Measurements from ENCODE around the gene MTARC1.

Gene MTARC1

DNA sequence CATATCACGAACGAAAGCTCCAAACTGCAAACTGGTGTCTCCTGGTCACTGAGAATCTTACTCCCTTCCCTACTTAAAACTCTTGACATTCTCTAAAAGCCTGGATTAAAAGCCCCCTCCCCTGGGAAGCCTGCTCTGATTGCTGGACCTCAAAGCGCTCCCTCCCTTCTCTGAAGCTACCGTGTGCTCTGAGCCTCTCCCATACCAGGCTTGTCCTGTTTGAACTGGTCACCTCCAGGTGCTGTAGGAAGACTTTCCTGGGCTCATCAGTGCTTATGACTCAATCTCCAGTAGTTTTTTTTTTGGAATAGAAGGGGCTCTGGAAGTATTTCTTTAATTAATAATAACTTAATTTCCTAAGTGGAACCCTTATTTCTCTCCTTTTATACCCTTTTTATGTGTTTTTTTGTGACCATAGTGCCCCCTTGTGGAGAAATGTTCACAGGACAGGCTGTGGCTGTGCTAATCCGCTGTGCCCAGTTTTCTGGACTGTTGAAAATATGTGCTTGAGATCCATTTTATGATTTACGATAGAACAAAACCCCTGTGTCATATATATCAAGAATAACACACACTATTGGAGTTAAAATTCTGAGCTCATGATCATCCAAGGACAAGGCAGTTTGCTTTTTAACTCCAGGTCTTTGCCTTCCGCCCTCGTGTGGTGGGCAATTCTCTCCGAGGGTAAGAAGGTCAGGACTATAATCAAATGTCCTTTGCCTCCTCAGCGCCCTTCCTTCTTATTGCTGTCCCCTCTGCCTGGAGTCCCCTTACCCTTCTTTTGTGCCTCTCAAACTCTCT lies 16.9 kb downstream of the MTARC1 start:
- Mint-ChIP-seq H3K4me1 (ENCODE audit: low read depth in 2 of 2) (no peaks in the 10 kb centered on the region), H3K27ac (no peak overlapping the region), H3K4me3 (no peak overlapping the region), H3K27me3 (peaks cover 50 to 56% of the 10 kb centered on the region in 2 donors), H3K36me3 (ENCODE audit: insufficient read depth) (no peaks in the 10 kb centered on the region), H3K9me3 (no peaks in the 10 kb centered on the region)
- ATAC-seq (replicated peaks): no peak
- no peak for DNase-seq

DNA sequence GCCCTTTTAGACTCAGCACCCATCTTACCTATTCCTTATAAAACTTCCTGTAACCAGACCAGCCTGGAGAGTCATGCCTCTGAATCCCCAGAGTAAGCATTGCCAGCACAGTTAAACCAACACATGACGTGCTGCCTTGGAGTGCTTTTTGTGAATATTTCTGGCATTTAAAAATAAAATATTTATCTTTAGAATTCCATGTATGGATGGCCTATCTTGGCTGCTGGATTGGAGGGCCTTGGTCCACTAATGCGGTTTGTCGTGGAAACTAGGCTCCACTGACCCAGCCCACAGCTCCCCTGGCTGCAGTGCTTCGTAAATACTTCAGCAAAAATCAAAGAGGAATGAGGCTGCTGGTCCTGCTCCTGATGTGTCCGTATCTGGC lies 17.5 kb downstream of the MTARC1 start:
- no peak for ATAC-seq (replicated peaks)
- H3K27ac Mint-ChIP-seq: no peak overlapping the region
- H3K36me3 Mint-ChIP-seq (ENCODE audit: insufficient read depth): no peaks in the 10 kb centered on the region
- H3K27me3 Mint-ChIP-seq: peaks cover 50 to 60% of the 10 kb centered on the region in 2 donors
- DNase-seq: no peak
- H3K4me3 Mint-ChIP-seq: no peak overlapping the region
- no peaks in the 10 kb centered on the region for H3K9me3 Mint-ChIP-seq
- no peaks in the 10 kb centered on the region for H3K4me1 Mint-ChIP-seq (ENCODE audit: low read depth in 2 of 2)

DNA sequence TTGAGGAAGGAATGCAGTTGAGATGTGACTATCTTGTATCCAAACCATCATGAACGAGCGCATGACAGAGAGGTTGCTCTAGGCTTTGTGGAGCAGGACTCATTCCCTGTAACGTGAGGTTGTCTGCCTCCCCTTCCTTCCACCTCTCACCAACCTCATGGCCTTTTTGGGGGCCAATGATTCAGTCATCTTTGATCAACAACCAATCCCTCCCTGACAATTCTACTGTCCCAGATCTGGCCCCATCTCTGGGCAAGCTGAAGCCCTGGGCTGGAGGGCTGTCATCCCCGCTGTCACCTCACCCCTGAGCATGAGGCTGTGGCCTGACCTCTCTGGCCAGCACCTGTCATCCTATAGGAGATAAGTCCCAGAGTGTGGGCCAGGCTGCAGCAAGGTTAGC lies 19.7 kb downstream of the MTARC1 start:
- H3K27me3 Mint-ChIP-seq: peaks cover 33 to 51% of the 10 kb centered on the region in 2 donors
- H3K4me3 Mint-ChIP-seq: no peak overlapping the region
- peaks cover 4 to 7% of the 10 kb centered on the region in 2 donors for H3K4me1 Mint-ChIP-seq (ENCODE audit: low read depth in 2 of 2)
- H3K9me3 Mint-ChIP-seq: no peaks in the 10 kb centered on the region
- H3K27ac Mint-ChIP-seq: no peak overlapping the region
- DNase-seq (no peak), ATAC-seq (replicated peaks) (no peak)
- no peaks in the 10 kb centered on the region for H3K36me3 Mint-ChIP-seq (ENCODE audit: insufficient read depth)

DNA sequence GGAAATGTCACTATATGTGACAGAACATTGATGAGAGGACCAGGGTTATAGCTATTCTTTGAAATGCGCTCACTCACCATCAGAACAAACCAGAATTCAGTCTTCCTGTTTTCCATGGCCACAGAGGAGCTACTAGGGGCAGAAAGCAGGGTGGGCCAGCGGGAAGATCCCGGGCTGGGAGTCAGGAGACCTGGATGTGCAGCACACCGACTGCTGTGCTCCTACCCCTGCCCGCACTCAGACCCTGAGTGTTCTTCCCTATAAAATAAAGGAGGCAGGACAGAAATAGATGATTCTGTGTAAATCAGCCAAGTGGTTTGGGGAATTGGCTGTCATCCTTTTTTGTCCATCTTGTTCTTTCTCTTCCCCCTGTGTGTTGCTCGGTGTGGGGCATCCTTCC lies 21.0 kb downstream of the MTARC1 start:
- DNase-seq (no peak), ATAC-seq (replicated peaks) (no peak)
- H3K4me1 Mint-ChIP-seq (ENCODE audit: low read depth in 2 of 2): peaks cover 4 to 7% of the 10 kb centered on the region in 2 donors
- peaks cover 32 to 37% of the 10 kb centered on the region in 2 donors for H3K27me3 Mint-ChIP-seq
- H3K4me3 Mint-ChIP-seq: no peak overlapping the region
- H3K9me3 Mint-ChIP-seq: no peaks in the 10 kb centered on the region
- H3K36me3 Mint-ChIP-seq (ENCODE audit: insufficient read depth): no peaks in the 10 kb centered on the region
- no peak overlapping the region for H3K27ac Mint-ChIP-seq

DNA sequence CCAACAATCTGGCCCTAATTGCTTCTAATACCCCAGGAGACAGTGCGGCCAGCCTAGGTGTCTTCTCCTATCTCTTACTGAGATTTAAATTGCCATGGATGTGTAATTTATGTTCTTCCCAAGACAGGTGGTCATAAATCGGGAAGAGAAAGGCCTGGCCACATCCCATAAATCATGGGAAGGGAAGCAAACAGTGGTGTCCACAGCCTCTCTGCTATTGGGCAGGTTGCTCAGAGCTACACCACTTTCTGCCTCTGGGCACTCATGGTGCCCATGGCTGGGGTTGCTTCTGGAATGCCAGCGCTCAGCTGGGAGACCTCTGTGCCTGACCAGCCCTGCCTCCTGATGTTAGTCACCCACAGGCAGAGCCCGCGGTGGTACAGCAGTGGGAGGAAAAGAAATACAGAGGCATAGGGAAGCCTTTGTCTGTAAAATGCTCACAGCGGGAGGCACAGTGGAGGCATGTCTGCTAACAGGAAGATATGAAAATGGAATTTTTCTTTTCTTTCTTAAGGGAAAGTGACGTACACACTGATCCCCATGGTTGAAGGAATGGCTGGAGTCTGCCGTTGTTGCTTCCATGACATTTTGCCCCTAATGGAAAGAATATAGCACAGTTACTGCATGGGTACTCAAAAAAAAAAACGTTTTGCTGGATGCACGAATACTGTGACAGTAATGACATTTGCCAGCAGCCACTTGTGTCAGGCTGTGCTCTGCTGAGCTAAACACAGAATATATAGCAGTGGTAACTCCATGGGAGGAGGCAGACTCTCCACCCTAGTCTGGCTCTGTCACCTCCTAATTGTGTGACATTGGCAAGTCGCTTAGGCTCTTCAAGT lies 21.9 kb downstream of the MTARC1 start:
- Mint-ChIP-seq H3K4me1 (ENCODE audit: low read depth in 2 of 2) (peaks cover 4 to 7% of the 10 kb centered on the region in 2 donors), H3K4me3 (no peak overlapping the region), H3K9me3 (no peaks in the 10 kb centered on the region), H3K36me3 (ENCODE audit: insufficient read depth) (no peaks in the 10 kb centered on the region), H3K27me3 (peaks cover 33 to 36% of the 10 kb centered on the region in 2 donors), H3K27ac (no peak overlapping the region)
- no peak for DNase-seq
- no peak for ATAC-seq (replicated peaks)

DNA sequence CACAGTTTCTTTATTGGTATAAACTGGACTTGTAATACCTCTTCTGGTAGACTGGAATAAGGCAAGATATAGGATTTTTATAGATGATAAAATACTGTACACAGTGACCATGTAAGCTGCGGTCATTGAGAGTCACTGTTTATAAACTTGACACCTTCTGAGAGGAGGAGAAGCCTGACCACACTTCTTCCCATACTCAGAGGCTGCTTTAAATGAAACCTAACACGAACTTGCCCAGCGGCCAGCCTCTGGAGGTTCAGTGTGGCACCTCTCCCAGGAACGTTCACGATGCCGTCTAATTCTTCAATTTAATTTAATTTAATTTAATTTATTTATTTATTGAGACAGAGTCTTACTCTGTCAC lies 22.5 kb downstream of the MTARC1 start:
- Mint-ChIP-seq H3K27ac (no peak overlapping the region), H3K4me1 (ENCODE audit: low read depth in 2 of 2) (peaks cover 4 to 7% of the 10 kb centered on the region in 2 donors), H3K36me3 (ENCODE audit: insufficient read depth) (no peaks in the 10 kb centered on the region), H3K9me3 (no peaks in the 10 kb centered on the region), H3K4me3 (no peak overlapping the region), H3K27me3 (peaks cover 36 to 39% of the 10 kb centered on the region in 2 donors)
- DNase-seq: no peak
- ATAC-seq (replicated peaks): no peak

DNA sequence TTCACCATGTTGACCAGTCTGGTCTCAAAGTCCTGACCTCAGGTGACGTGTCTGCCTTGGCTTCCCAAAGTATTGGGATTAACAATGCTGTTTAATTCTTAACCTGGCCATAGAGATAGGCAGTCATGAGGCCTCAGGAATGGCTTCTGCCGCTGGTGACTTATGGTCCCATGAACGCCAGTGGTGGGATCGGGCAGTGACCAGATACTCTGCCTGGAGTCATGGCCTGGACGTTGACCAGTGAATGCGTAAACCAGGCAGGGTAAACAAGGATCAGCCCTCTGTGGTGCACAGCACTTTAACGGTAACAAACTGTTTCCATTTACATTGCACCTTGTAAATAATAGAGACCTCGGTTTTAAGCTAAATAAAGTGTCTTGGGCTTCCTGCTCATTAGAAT lies 23.0 kb downstream of the MTARC1 start:
- no peaks in the 10 kb centered on the region for H3K9me3 Mint-ChIP-seq
- H3K27ac Mint-ChIP-seq: no peak overlapping the region
- H3K4me3 Mint-ChIP-seq: no peak overlapping the region
- H3K36me3 Mint-ChIP-seq (ENCODE audit: insufficient read depth): no peaks in the 10 kb centered on the region
- DNase-seq (no peak), ATAC-seq (replicated peaks) (no peak)
- H3K27me3 Mint-ChIP-seq: peaks cover 38 to 44% of the 10 kb centered on the region in 2 donors
- H3K4me1 Mint-ChIP-seq (ENCODE audit: low read depth in 2 of 2): peaks cover 4 to 7% of the 10 kb centered on the region in 2 donors

DNA sequence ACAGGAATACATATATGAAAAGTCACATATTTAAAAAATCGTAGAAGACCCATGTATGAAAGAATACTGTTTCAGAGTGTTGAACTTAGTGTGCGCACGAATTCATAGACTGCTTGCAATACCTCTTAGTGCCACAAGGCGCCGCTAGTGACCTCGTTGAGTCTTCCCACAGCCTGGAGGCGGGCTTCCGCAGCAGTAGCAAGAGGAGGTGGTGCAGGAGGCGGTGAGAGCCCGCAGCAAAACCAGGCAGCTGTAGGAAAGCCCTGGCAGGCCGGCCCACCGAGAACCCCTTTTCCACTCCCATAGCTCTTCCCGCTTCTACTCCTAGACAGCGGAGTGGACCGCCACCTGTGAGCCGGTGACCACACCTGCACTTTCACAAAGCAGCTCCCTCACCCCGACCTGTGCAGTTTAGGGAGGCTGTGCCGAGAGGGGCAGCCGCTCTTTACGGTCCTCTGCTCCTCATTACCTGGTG lies 23.5 kb downstream of the MTARC1 start:
- H3K4me3 Mint-ChIP-seq: peak overlapping the region; percentile 46 to 66
- H3K4me1 Mint-ChIP-seq (ENCODE audit: low read depth in 2 of 2): peaks cover 4 to 7% of the 10 kb centered on the region in 2 donors
- H3K9me3 Mint-ChIP-seq: no peaks in the 10 kb centered on the region
- no peak overlapping the region for H3K27ac Mint-ChIP-seq
- peak; percentile 86 for ATAC-seq (replicated peaks)
- peak; percentile 33 to 42 (median 33) for DNase-seq
- no peaks in the 10 kb centered on the region for H3K36me3 Mint-ChIP-seq (ENCODE audit: insufficient read depth)
- H3K27me3 Mint-ChIP-seq: peaks cover 38 to 47% of the 10 kb centered on the region in 2 donors

DNA sequence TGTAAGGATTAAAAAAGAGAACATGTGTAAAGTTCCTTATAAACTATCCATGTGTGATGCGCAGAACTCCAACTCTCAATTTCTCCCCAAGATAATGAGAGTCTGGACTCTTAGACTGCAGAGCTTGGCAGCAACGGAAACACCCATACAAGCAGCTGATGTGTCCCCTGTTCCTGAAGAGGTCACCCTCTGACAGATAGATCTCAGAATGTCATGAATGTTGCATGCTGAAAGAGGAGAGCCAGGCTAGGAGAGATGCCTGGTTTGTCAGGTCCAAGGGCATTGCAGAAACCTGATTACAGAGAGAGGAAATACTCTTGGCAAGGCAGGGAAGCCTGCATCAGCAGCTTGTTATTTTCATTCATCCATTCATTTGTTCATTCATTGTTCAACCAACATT lies 24.2 kb downstream of the MTARC1 start:
- Mint-ChIP-seq H3K4me1 (ENCODE audit: low read depth in 2 of 2) (peaks cover 4 to 7% of the 10 kb centered on the region in 2 donors), H3K9me3 (no peaks in the 10 kb centered on the region), H3K36me3 (ENCODE audit: insufficient read depth) (no peaks in the 10 kb centered on the region), H3K27ac (no peak overlapping the region), H3K27me3 (peaks cover 38 to 54% of the 10 kb centered on the region in 2 donors), H3K4me3 (no peak overlapping the region)
- no peak for DNase-seq
- ATAC-seq (replicated peaks): no peak

DNA sequence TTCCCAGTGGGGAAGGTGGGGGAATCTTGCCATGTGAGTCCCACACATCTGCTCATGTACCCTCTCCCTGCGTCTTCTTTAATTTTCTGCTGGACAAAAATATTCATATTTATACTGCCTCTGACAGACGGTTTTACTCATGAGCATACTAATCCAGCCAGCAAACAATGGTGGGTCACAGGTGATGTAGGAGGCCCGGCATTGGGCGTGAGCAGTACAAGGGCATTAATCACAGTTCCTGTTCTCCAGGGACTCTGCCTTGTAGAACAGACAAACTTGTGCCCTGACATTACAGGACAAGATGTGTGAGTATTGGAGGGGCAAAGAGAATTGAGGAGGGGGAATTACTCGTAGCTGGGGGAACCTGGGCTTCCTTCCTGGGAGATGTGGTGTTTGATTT lies 25.0 kb downstream of the MTARC1 start:
- Mint-ChIP-seq H3K4me3 (no peak overlapping the region), H3K27me3 (peaks cover 33 to 54% of the 10 kb centered on the region in 2 donors), H3K27ac (no peak overlapping the region), H3K4me1 (ENCODE audit: low read depth in 2 of 2) (peaks cover 4 to 7% of the 10 kb centered on the region in 2 donors), H3K9me3 (no peaks in the 10 kb centered on the region), H3K36me3 (ENCODE audit: insufficient read depth) (no peaks in the 10 kb centered on the region)
- ATAC-seq (replicated peaks) (no peak), DNase-seq (no peak)

DNA sequence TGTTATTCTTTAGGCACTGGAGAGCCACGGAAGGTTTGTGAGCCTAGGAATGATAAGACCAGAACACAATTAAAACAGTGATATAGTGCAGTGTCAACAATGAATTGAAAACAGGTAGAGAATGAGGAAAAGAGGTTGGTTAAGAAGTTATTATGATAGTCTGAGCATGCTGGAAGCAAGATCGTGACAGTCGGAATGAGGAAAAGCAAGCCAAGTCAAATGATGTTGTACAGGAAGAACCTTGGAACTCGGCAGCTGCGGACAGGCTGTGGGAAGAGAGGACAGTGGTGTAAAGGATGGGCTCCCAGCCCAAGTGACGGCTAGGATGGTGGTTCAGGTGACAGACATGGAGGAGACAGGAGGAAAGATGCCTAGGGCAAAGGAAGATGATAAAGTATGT lies 25.6 kb downstream of the MTARC1 start:
- H3K36me3 Mint-ChIP-seq (ENCODE audit: insufficient read depth): no peaks in the 10 kb centered on the region
- no peak for DNase-seq
- ATAC-seq (replicated peaks): no peak
- H3K27ac Mint-ChIP-seq: no peak overlapping the region
- no peaks in the 10 kb centered on the region for H3K9me3 Mint-ChIP-seq
- H3K4me1 Mint-ChIP-seq (ENCODE audit: low read depth in 2 of 2): peaks cover 4 to 7% of the 10 kb centered on the region in 2 donors
- peaks cover 29 to 54% of the 10 kb centered on the region in 2 donors for H3K27me3 Mint-ChIP-seq
- H3K4me3 Mint-ChIP-seq: no peak overlapping the region

DNA sequence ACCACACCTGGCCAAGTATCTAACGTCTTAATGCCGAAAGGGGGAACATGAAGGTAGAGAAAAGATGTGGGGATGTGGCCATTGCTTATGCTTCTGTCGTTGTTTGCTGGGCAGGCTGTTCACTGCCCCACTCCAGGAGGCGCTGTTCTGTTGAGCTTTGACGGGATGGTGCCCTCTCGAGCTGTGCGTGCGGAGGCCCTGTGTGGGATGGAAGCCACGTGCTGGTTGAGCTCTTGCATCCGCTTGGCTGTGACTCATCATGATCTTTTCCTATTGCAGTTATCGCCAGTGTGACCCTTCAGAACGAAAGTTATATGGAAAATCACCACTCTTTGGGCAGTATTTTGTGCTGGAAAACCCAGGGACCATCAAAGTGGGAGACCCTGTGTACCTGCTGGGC lies 26.3 kb downstream of the MTARC1 start:
- peaks cover 26 to 56% of the 10 kb centered on the region in 2 donors for H3K27me3 Mint-ChIP-seq
- H3K9me3 Mint-ChIP-seq: no peaks in the 10 kb centered on the region
- peaks cover 4 to 7% of the 10 kb centered on the region in 2 donors for H3K4me1 Mint-ChIP-seq (ENCODE audit: low read depth in 2 of 2)
- no peak for ATAC-seq (replicated peaks)
- no peaks in the 10 kb centered on the region for H3K36me3 Mint-ChIP-seq (ENCODE audit: insufficient read depth)
- no peak for DNase-seq
- H3K27ac Mint-ChIP-seq: no peak overlapping the region
- H3K4me3 Mint-ChIP-seq: no peak overlapping the region

DNA sequence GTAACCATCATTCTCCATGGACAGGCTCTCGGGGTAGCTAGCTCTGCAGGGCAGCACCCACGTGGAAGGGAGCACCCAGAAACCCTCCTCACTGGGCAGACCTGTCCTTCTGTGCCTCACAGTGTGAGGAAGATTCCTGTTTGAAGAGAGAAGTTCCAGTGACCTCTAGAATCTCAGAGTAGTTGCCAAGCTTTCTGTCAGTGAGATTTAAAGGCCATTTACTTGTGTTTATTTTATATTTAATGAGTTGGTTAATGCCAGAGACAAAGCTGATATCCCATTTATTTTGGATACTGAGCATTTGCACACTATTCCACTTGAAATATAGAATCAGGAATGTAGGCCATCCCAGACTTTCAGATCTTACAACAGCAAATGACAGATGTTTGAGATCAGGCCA lies 28.7 kb downstream of the MTARC1 start:
- DNase-seq (no peak), ATAC-seq (replicated peaks) (no peak)
- no peaks in the 10 kb centered on the region for H3K36me3 Mint-ChIP-seq (ENCODE audit: insufficient read depth)
- peaks cover 1 to 3% of the 10 kb centered on the region in 2 donors for H3K4me1 Mint-ChIP-seq (ENCODE audit: low read depth in 2 of 2)
- peaks cover 16 to 52% of the 10 kb centered on the region in 2 donors for H3K27me3 Mint-ChIP-seq
- H3K9me3 Mint-ChIP-seq: no peaks in the 10 kb centered on the region
- no peak overlapping the region for H3K27ac Mint-ChIP-seq
- H3K4me3 Mint-ChIP-seq: no peak overlapping the region

DNA sequence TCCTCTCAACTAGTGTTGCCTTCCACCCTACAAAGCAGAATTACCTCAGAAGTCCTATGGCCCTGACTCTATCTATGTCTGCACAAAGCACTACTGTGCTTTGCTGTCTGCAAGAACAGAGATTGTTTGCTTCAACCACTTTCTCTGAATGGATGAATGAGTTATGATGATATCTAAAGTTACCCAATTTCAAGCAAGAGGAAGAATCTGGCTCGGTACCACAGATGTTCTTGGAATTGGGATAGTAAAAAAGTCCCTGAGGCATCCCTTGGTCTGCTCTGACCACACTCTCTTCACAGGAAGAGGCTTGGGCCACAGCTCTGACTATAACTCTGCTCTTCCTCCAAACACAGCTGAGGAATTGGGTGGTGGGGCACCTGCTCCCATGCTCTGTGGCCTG lies 31.2 kb downstream of the MTARC1 start:
- no peak overlapping the region for H3K4me3 Mint-ChIP-seq
- H3K9me3 Mint-ChIP-seq: peaks cover 0 to 1% of the 10 kb centered on the region in 2 donors
- peaks cover 15 to 37% of the 10 kb centered on the region in 2 donors for H3K27me3 Mint-ChIP-seq
- H3K27ac Mint-ChIP-seq: no peak overlapping the region
- H3K4me1 Mint-ChIP-seq (ENCODE audit: low read depth in 2 of 2): no peaks in the 10 kb centered on the region
- no peaks in the 10 kb centered on the region for H3K36me3 Mint-ChIP-seq (ENCODE audit: insufficient read depth)
- ATAC-seq (replicated peaks) (no peak), DNase-seq (no peak)
